GM21390 (cell line): Measurements from ENCODE around the gene EEIG2.
"Not testable (repeated sequence)": the region's sequence is repeated elsewhere in the genome, so short reads cannot be mapped to it uniquely, and the experiment has no call there.

Experiments
- ATAC-seq: cut with Tn5 transposase; IDR thresholded peaks from one replicate; pipeline ENCODE4 v1.9.1; 2021; ENCODE audit not compliant: unreplicated experiment

Gene EEIG2

GRCh38 chr1:108559215-108560186 lies at the start of gene EEIG2:
Gene EEIG2, plus strand, starts transcription at chr1:108560100. Its CDS starts 329 bp downstream, at chr1:108560429.
- peak; percentile 75 for ATAC-seq

GRCh38 chr1:108511764-108512163 lies 48.1 kb upstream of the EEIG2 start:
- ATAC-seq, result no peak

GRCh38 chr1:108512239-108513043 lies 47.5 kb upstream of the EEIG2 start:
- no peak for ATAC-seq

GRCh38 chr1:108513044-108513415 lies 46.9 kb upstream of the EEIG2 start:
- ATAC-seq, result no peak

- not testable (repeated sequence) for ATAC-seq
Observed at GRCh38 chr1:108513914-108514313, 46.0 kb upstream of the EEIG2 start.

- not testable (repeated sequence) for ATAC-seq
Observed at GRCh38 chr1:108517301-108517897, 42.5 kb upstream of the EEIG2 start.

GRCh38 chr1:108521990-108522393 lies 37.9 kb upstream of the EEIG2 start:
- ATAC-seq, result no peak

GRCh38 chr1:108523829-108524228 lies 36.1 kb upstream of the EEIG2 start:
- ATAC-seq, result no peak

GRCh38 chr1:108524676-108525075 lies 35.2 kb upstream of the EEIG2 start:
- ATAC-seq, result no peak

- ATAC-seq, result no peak
Observed at GRCh38 chr1:108527135-108527534, 32.8 kb upstream of the EEIG2 start.

GRCh38 chr1:108527837-108528236 lies 32.1 kb upstream of the EEIG2 start:
- no peak for ATAC-seq

- no peak for ATAC-seq
Observed at GRCh38 chr1:108531444-108531843, 28.5 kb upstream of the EEIG2 start.

GRCh38 chr1:108532730-108533129 lies 27.2 kb upstream of the EEIG2 start:
- ATAC-seq, result no peak

- peak; percentile 68 for ATAC-seq
Observed at GRCh38 chr1:108533351-108534083, 26.4 kb upstream of the EEIG2 start.

- no peak for ATAC-seq
Observed at GRCh38 chr1:108534759-108535158, 25.1 kb upstream of the EEIG2 start.

- not testable (repeated sequence) for ATAC-seq
Observed at GRCh38 chr1:108535315-108535897, 24.5 kb upstream of the EEIG2 start.

- ATAC-seq, result not testable (repeated sequence)
Observed at GRCh38 chr1:108536021-108536420, 23.9 kb upstream of the EEIG2 start.

GRCh38 chr1:108536791-108537190 lies 23.1 kb upstream of the EEIG2 start:
- not testable (repeated sequence) for ATAC-seq

- no peak for ATAC-seq
Observed at GRCh38 chr1:108537976-108538375, 21.9 kb upstream of the EEIG2 start.

GRCh38 chr1:108540977-108541376 lies 18.9 kb upstream of the EEIG2 start:
- no peak for ATAC-seq
